ENCODE data around the gene ADAM23. TPM values are rescaled to one million over a fixed set of nuclear protein-coding genes. Genes with fewer than 3 reads are reported as not detected.

The ADAM23 gene
- total and polyA plus RNA-seq, 2 of the 13 experiments (the other 11 are each of a cell fraction or from before 2014, with no cell fraction given): 0.04 TPM; not detected in 1

GRCh38 chr2:206642075-206643025 lies 199.0 kb downstream of the ADAM23 start, which contains the start of gene FAM237A (continued):
- TF ChIP-seq KMT2A (CRISPR knock-in tag; IDR thresholded peaks at IDR 0.05) (no peak), ELF4 (CRISPR knock-in tag; IDR thresholded peaks at IDR 0.05; ENCODE audit: borderline replicate concordance) (no peak), ZSCAN5A (CRISPR knock-in tag; IDR thresholded peaks at IDR 0.05; ENCODE audit: borderline replicate concordance) (no peak), ZBTB44 (CRISPR knock-in tag; IDR thresholded peaks at IDR 0.05) (0 out of 2 replicates have a peak, but pooled peaks have one; percentile 73), PAXIP1 (CRISPR knock-in tag; conservative IDR thresholded peaks at IDR 0.05) (no peak), TRIM22 (IDR thresholded peaks at IDR 0.05) (no peak), ZZZ3 (CRISPR knock-in tag; IDR thresholded peaks at IDR 0.05; ENCODE audit: borderline replicate concordance) (no peak), ZNF605 (CRISPR knock-in tag; IDR thresholded peaks at IDR 0.05) (no peak), DNMT3B (CRISPR knock-in tag; conservative IDR thresholded peaks at IDR 0.05) (0 out of 2 replicates have a peak, but pooled peaks have one; percentile 62), ZNF530 (CRISPR knock-in tag; IDR thresholded peaks at IDR 0.05; ENCODE audit: low read depth) (no peak), SMAD9 (CRISPR knock-in tag; IDR thresholded peaks at IDR 0.05) (no peak), BCL6 (CRISPR knock-in tag; IDR thresholded peaks at IDR 0.05) (no peak), ZNF792 (CRISPR knock-in tag; IDR thresholded peaks at IDR 0.05) (0 out of 2 replicates have a peak, but pooled peaks have one; percentile 59), ZNF772 (CRISPR knock-in tag; IDR thresholded peaks at IDR 0.05) (no peak), REST (IDR thresholded peaks at IDR 0.05; ENCODE audit: borderline replicate concordance in 1 of 2, low read depth in 1 of 2, low read length in 2 of 2) (peak; percentile 75 to 99), CENPT (CRISPR knock-in tag; IDR thresholded peaks at IDR 0.05; ENCODE audit: low read depth) (no peak)

All from HepG2 (cell line).